NB4 (cell line): ENCODE data around the gene CRTAC1.

ENCODE experiments used
- DNase-seq: peaks from one replicate; pipeline ENCODE4 v3.0.0; 2010; ENCODE audit warnings: low read depth
- H3K4me3 ChIP-seq: one replicate; pipeline ENCODE4 v1.5.1; 2011; ENCODE audit warnings: mild to moderate bottlenecking, low read depth, low read length, moderate library complexity
- MYC ChIP-seq: IDR thresholded peaks from 2 replicates; pipeline ENCODE4 v1.6.1; 2011; ENCODE audit warnings: low read depth, low read length
- POLR2A ChIP-seq: IDR thresholded peaks from 2 replicates; pipeline ENCODE4 v1.6.1; 2011; ENCODE audit warnings: mild to moderate bottlenecking; ENCODE audit not compliant: insufficient read length; ENCODE audit errors: extremely low read depth
- TF ChIP-seq, protein P1 (sequence below): IDR thresholded peaks from one replicate; pipeline ENCODE4 v1.5.1; 2012; ENCODE audit warnings: low read depth, low read length
- TF ChIP-seq, protein P2 (sequence below): IDR thresholded peaks from 2 replicates; pipeline ENCODE4 v1.6.1; 2011; ENCODE audit warnings: low read depth, low read length

CRTAC1 gene, protein sequence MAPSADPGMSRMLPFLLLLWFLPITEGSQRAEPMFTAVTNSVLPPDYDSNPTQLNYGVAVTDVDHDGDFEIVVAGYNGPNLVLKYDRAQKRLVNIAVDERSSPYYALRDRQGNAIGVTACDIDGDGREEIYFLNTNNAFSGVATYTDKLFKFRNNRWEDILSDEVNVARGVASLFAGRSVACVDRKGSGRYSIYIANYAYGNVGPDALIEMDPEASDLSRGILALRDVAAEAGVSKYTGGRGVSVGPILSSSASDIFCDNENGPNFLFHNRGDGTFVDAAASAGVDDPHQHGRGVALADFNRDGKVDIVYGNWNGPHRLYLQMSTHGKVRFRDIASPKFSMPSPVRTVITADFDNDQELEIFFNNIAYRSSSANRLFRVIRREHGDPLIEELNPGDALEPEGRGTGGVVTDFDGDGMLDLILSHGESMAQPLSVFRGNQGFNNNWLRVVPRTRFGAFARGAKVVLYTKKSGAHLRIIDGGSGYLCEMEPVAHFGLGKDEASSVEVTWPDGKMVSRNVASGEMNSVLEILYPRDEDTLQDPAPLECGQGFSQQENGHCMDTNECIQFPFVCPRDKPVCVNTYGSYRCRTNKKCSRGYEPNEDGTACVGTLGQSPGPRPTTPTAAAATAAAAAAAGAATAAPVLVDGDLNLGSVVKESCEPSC

DNA sequence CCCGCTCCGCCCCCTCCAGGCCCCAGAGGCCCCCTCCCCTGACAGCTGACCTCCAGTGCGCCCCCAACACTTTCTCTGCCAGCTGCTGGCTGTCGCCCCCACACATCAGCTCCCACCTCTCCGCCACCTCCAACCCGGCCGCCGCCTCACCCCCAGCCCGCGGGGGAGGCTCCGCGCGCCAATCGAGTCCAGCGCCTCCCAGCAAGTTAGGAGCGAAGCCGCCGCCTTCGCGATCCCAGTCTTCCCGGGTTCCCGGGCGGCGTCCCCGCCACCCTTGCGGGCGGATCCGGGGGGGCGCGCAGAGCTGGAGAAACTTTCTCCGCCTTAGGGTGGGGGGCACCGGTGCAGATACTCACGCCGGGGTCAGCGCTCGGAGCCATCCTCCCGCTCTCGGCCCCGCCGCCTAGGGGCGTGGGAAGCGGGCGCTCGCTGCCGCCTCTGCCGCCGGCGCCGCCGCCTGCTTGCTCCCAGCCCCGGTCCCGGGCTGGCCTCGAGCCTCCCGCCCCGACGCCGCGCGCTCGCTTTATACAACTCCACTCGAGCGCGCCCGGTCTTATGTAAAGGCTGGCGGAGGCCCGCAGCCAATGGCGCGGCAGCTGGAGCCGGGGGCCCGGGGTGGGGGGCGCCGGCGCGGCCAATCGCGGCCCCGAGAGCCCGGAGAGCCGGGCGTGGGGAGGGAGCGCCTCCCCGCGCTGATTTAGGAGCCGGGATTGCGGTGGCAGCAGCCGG lies at the start of gene CRTAC1:
TSS of gene CRTAC1 (minus strand) at position 529 of the 729 bp plus-strand sequence. CDS start at position 380, 149 bp downstream.
- no peak within 1 kb of the TSS for H3K4me3 ChIP-seq
- DNase-seq, result no peak
- no peak for TF ChIP-seq MYC
- no peak for TF ChIP-seq POLR2A
- TF ChIP-seq, protein P1, sequence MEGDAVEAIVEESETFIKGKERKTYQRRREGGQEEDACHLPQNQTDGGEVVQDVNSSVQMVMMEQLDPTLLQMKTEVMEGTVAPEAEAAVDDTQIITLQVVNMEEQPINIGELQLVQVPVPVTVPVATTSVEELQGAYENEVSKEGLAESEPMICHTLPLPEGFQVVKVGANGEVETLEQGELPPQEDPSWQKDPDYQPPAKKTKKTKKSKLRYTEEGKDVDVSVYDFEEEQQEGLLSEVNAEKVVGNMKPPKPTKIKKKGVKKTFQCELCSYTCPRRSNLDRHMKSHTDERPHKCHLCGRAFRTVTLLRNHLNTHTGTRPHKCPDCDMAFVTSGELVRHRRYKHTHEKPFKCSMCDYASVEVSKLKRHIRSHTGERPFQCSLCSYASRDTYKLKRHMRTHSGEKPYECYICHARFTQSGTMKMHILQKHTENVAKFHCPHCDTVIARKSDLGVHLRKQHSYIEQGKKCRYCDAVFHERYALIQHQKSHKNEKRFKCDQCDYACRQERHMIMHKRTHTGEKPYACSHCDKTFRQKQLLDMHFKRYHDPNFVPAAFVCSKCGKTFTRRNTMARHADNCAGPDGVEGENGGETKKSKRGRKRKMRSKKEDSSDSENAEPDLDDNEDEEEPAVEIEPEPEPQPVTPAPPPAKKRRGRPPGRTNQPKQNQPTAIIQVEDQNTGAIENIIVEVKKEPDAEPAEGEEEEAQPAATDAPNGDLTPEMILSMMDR, result no peak
- TF ChIP-seq, protein P2, sequence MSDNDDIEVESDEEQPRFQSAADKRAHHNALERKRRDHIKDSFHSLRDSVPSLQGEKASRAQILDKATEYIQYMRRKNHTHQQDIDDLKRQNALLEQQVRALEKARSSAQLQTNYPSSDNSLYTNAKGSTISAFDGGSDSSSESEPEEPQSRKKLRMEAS, result no peak

DNA sequence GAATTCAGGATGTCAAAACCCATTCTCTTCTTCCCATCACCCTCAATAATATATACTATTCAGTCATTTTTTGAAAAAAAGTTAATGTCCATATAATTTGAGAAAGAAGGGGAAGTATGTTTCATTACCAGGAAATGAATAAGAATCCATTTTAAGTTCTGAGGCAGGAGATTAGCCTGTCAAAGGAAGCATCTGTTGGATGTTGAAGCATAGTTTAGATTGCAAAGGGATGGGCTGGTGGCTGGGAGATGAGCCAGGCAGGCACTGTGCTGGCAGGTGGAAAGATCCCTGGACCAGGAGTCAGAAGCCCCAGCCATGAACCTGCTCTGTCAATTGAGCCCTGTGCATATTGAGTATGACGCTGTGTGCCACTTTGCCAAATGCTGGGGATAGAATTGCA lies 48.4 kb upstream of the CRTAC1 start:
- DNase-seq, result no peak
- TF ChIP-seq, protein P1, result no peak
- TF ChIP-seq MYC (no peak), POLR2A (no peak)
- TF ChIP-seq, protein P2, result no peak
- no peak overlapping the region for H3K4me3 ChIP-seq

DNA sequence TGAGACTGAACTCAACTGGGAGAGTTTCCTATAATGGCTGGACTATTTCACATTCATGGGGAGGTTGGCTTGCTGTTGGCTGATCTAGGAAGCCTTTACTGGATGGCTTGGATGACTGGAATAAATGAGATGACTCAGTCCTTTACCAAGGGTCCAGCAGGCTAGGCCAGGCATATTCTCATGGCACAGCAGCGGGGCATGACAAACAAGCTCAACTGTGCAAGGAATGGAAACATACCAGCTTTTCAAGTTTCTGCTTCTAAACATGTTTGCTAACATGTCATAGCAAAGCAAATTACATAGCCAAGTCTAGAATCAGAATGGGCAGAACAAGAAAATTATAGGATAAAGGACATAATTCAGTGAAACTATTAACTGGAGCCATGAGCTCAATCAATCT lies 46.8 kb upstream of the CRTAC1 start:
- no peak for TF ChIP-seq POLR2A
- TF ChIP-seq MYC, result no peak
- TF ChIP-seq, protein P1, result no peak
- TF ChIP-seq, protein P2, result no peak

DNA sequence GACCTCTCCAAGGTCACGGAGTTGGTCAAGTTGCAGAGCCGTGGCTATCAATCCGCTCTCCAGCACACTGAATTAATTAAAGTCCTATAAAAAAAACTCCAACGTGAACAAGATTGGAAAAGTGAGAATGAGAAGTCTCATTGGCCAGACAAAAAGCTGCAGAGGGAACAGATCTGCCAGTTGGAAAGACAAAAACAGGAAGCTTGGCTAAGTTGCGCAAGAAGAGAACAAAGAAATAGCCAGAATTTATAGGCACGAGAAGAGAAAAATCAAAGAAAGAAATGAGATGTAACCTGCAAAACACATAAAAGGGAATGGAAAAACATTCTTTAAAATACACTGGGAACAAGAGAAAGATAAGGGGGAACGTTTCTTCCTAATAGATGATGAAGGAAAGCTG lies 45.7 kb upstream of the CRTAC1 start:
- DNase-seq, result peak; percentile 68
- TF ChIP-seq MYC, result no peak
- TF ChIP-seq, protein P2, result no peak
- TF ChIP-seq, protein P1, result no peak
- TF ChIP-seq POLR2A, result no peak

More for the DNA sequence above, 46.8 kb upstream of the CRTAC1 start:
- no peak overlapping the region for H3K4me3 ChIP-seq
- no peak for DNase-seq

DNA sequence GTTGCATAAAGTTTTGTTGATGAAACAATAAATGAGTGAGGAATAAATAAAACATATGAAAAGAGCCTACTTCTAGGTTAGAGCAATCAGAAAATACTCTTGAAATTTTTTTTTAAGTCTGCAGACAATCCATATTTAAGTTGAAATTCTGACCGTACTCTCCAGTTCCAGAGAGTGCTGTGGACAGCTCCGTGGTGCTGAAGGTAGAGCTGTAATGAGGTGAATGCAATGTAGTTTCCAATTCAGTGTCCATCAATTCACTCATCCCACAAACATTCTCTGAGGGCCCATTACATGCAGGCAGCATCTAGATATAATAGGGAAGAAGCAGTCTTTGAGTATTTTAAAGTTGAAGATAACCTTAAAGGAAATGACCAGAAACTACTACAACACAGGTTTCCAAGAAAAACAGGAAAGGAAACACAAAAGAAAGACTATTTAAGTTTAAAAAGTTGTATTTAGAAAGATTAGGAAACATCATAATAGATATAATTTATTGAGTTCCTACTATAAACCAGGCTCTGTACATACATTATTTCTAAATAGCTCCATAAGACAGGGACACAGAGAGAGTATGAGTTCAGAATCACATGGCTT lies 44.0 kb upstream of the CRTAC1 start:
- no peak overlapping the region for H3K4me3 ChIP-seq
- peak; percentile 45 for DNase-seq
- TF ChIP-seq MYC (no peak), POLR2A (no peak)
- TF ChIP-seq, protein P1, result no peak
- TF ChIP-seq, protein P2, result no peak

More for the DNA sequence above, 45.7 kb upstream of the CRTAC1 start:
- no peak overlapping the region for H3K4me3 ChIP-seq
